ENCODE results near the gene MACROD1. TPM values are rescaled to one million over a fixed set of nuclear protein-coding genes. Genes with fewer than 3 reads are reported as not detected.
"Not testable (repeated sequence)": the region's sequence is repeated elsewhere in the genome, so short reads cannot be mapped to it uniquely, and the experiment has no call there.

Gene MACROD1
- total and polyA plus RNA-seq, 9 donors, result 21.1 to 50.2 (median 32.2) TPM

GRCh38 chr11:63978551-63979239 is 187.2 kb downstream of the MACROD1 start:
- Histone ChIP-seq H3K36me3 (no peaks in the 10 kb centered on the region), H3K27ac (peak overlapping the region in 1 of 2 donors; percentile 28), H3K4me3 (no peak overlapping the region), H3K4me1 (ENCODE audit: insufficient read depth) (peaks cover 15% of the 10 kb centered on the region), H3K9me3 (no peaks in the 10 kb centered on the region), H3K27me3 (no peaks in the 10 kb centered on the region)
- TF ChIP-seq POLR2A (IDR thresholded peaks at IDR 0.05), result no peak
- TF ChIP-seq EP300 (IDR thresholded peaks at IDR 0.05), result no peak
- TF ChIP-seq CTCF (IDR thresholded peaks at IDR 0.05), result no peak
- no peak for DNase-seq
- intact Hi-C loops (cut with DNase I), result no loop called here
- 63 to 75% (median 69%) methylated on average over 10 of the region's 10 CpGs for WGBS, 3 donors

GRCh38 chr11:63974259-63975143 is 191.4 kb downstream of the MACROD1 start, which contains the start of gene COX8A:
COX8A (plus strand) TSS chr11:63974620; CDS start chr11:63974681, 61 bp downstream.
- H3K4me1 ChIP-seq (ENCODE audit: insufficient read depth), result peaks cover 15% of the 10 kb centered on the region
- TF ChIP-seq POLR2A (IDR thresholded peaks at IDR 0.05), result peak; percentile 79
- TF ChIP-seq CTCF (IDR thresholded peaks at IDR 0.05), result no peak
- no peak for TF ChIP-seq EP300 (IDR thresholded peaks at IDR 0.05)
- peak within 1 kb of the TSS; percentile 73 to 95 for H3K27ac ChIP-seq
- intact Hi-C loops (cut with DNase I), result no loop called here
- H3K27me3 ChIP-seq, result no peaks in the 10 kb centered on the region
- no peaks in the 10 kb centered on the region for H3K36me3 ChIP-seq
- 0 to 1% (median 0%) methylated on average over 67 of the region's 67 CpGs for WGBS, 3 donors
- H3K4me3 ChIP-seq, result peak within 1 kb of the TSS; percentile 83
- DNase-seq, result peak; percentile 96 to 99 (median 97)
- no peaks in the 10 kb centered on the region for H3K9me3 ChIP-seq

GRCh38 chr11:63973912-63974258 is 192.0 kb downstream of the MACROD1 start:
- intact Hi-C loops (cut with DNase I); H3K9me3 ChIP-seq; H3K27ac ChIP-seq; H3K36me3 ChIP-seq; H3K27me3 ChIP-seq; H3K4me3 ChIP-seq: not testable (repeated sequence)
- WGBS, 3 donors, result 61 to 70% (median 66%) methylated on average over 18 of the region's 18 CpGs
- peak in 1 of 5 donors; percentile 55 for DNase-seq
- peaks cover 15% of the 10 kb centered on the region for H3K4me1 ChIP-seq (ENCODE audit: insufficient read depth)

- 64 to 80% (median 74%) methylated on average over 5 of the region's 5 CpGs for WGBS, 3 donors
- intact Hi-C loops (cut with DNase I), result no loop called here
These were observed 195.0 kb downstream of the MACROD1 start for GRCh38 chr11:63970902-63971301.

More at GRCh38 chr11:63970902-63971301, 195.0 kb downstream of the MACROD1 start:
- Histone ChIP-seq H3K4me1 (ENCODE audit: insufficient read depth) (peaks cover 3% of the 10 kb centered on the region), H3K9me3 (no peaks in the 10 kb centered on the region), H3K27ac (no peak overlapping the region), H3K4me3 (no peak overlapping the region), H3K36me3 (no peaks in the 10 kb centered on the region), H3K27me3 (no peaks in the 10 kb centered on the region)
- TF ChIP-seq CTCF (IDR thresholded peaks at IDR 0.05) (no peak), EP300 (IDR thresholded peaks at IDR 0.05) (no peak), POLR2A (IDR thresholded peaks at IDR 0.05) (no peak)
- DNase-seq, result no peak
